Cardiac fibroblast (primary cell): ENCODE data around the gene DUSP8.
"Not testable (repeated sequence)": the region's sequence is repeated elsewhere in the genome, so short reads cannot be mapped to it uniquely, and the experiment has no call there.

Experiments used
- DNase-seq, 2 donors: peaks; one replicate each; pipeline versions ENCODE4 v3.0.0 to v3.0.0-alpha.2; 2010; ENCODE audit warnings: low read depth in 2 of 2
- H3K4me3 ChIP-seq, 2 donors: replicated peaks in 1 of 2; 1 replicate in 1 of 2; 2 replicates in 1 of 2; pipeline ENCODE4 v1.5.1; 2011; ENCODE audit warnings: low read depth in 2 of 2, low read length in 2 of 2, mild to moderate bottlenecking in 2 of 2, moderate library complexity in 1 of 2
- CTCF ChIP-seq: IDR thresholded peaks from one replicate; pipeline ENCODE4 v1.5.1; 2011; ENCODE audit warnings: low read depth, mild to moderate bottlenecking, low read length, inconsistent platforms

Gene DUSP8

DNA sequence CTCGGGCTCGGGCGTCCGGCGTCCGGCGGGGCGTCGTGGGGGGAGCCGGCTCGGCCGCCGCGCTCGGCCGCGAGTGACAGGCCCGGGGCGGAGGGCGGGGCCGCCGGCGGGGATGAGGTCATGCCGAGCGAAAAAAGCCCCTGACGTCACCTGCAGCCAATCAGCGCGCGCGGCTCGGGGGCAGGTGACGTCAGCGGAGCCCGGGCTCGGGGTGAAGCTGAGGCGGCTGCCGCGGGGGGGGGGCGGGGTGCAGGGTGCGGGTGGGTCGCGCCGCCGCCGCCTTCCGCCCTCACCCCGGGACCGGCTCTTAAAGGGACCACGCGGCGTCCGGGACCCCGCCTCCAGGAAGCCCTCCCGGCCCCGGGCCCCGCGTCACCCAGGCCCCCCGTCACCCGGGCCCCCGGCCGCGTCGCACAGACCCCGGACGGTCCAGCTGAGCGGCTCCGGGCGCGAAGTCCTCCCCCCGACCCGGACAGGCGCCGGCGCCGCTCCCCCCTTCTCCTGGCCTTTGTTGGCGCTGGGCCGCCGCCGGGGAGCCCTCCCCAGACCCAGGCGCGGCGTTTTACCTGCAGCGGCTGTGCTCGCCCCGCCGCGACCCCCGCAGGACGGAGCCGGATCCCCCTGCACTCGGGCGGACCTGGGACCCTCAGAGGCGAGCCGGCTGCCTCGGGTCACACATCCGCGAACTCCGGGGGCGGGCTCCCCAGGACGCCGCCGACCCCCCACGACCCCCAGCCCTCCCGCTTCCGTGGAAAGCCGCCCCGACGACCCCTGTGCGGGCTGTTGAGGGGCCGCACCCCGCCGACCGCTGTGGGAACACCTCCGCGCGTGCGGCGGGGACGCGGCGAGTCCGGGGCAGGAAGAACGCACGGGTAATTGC, at the start of gene DUSP8:
Gene DUSP8, minus strand, starts transcription at position 75 of the 880 bp plus-strand sequence. CDS start 6,445 bp downstream, outside the sequence.
- TF ChIP-seq CTCF, result no peak
- DNase-seq, result peak; percentile 80 to 82
- H3K4me3 ChIP-seq, result peak within 1 kb of the TSS in 1 of 2 donors; percentile 50

- DNase-seq, result peak in 1 of 2 donors; percentile 23
- TF ChIP-seq CTCF, result no peak
- no peak overlapping the region for H3K4me3 ChIP-seq
Measured at GRCh38 chr11:1619449-1619848, 47.4 kb upstream of the DUSP8 start.

DNA sequence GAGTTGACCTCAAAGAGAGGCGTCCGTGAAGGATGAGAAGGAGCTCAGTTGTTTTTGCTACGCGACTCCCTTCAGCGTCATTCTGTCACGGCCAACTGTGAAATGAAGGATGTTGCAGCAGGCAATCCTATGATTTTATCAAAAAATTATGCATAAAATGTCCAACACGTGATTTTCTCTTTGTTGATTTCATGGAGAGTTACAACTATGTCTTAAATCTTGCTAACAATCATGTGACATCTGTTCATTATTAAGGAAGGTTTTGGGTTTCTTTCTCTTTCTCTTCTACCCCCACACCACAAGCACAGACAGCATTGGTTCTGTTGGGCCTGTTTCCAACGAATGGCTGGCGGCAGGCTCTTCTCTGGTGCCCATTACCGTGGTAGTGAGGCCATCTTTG, 46.2 kb upstream of the DUSP8 start:
- no peak overlapping the region for H3K4me3 ChIP-seq
- no peak for TF ChIP-seq CTCF
- DNase-seq, result no peak

- no peak for TF ChIP-seq CTCF
- no peak for DNase-seq
- H3K4me3 ChIP-seq, result no peak within 1 kb of the TSS
Measured at GRCh38 chr11:1608363-1608762, 36.3 kb upstream of the DUSP8 start, which contains the start of gene KRTAP5-3. KRTAP5-3 (minus strand) TSS chr11:1608463; CDS start chr11:1608385, 78 bp downstream.

GRCh38 chr11:1607901-1608300, 35.8 kb upstream of the DUSP8 start:
- not testable (repeated sequence) for DNase-seq, H3K4me3 ChIP-seq

- DNase-seq, H3K4me3 ChIP-seq: not testable (repeated sequence)
Measured at GRCh38 chr11:1607156-1607845, 35.2 kb upstream of the DUSP8 start.

DNA sequence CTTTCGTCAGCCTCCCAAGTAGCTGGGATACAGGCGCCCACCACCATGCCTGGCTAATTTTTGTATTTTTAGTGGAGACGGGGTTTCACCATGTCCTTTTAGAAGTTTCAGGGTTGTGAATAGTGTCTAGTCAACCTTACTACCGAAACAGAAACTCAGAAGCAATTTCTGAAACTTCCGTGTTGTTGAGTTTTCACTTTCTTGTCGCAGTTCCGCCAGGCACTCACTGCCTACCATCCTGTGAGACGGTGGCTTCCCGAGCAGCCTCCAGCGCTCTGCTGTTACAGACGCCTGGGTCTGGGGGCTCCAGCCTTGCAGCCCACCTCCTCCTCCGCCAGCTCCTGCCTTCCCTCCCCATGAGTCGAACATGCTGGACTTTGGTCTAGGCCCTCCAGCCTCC, 33.9 kb upstream of the DUSP8 start:
- DNase-seq, H3K4me3 ChIP-seq: not testable (repeated sequence)

GRCh38 chr11:1604711-1605110, 32.6 kb upstream of the DUSP8 start:
- no peak for TF ChIP-seq CTCF

More at GRCh38 chr11:1604711-1605110, 32.6 kb upstream of the DUSP8 start:
- no peak overlapping the region for H3K4me3 ChIP-seq
- no peak for DNase-seq
